PFSK-1 (cell line): ENCODE measurements around the gene MARK1.

Experiments used
- POLR2AphosphoS5 ChIP-seq: IDR thresholded peaks from 2 replicates; pipeline ENCODE4 v1.6.1; 2012; ENCODE audit warnings: low read depth, mild to moderate bottlenecking, control low read depth, low read length, moderate library complexity
- TAF1 ChIP-seq: IDR thresholded peaks from 2 replicates; pipeline ENCODE4 v1.6.1; 2012; ENCODE audit warnings: low read length, control low read depth, borderline replicate concordance; ENCODE audit not compliant: insufficient read depth

GRCh38 chr1:220491891-220492290 lies 36.0 kb upstream of the MARK1 start:
- TF ChIP-seq TAF1 (no peak), POLR2AphosphoS5 (no peak)
